K562 (cell line): Measurements from ENCODE around the gene CAMK2B. TPM values are rescaled to one million over a fixed set of nuclear protein-coding genes. Genes with fewer than 3 reads are reported as not detected.

Experiments used
- HIVEP1 ChIP-seq: fragments of 250-450 bp; sonication (Bioruptor Pico); IDR thresholded peaks from 2 replicates; pipeline ENCODE4 v1.4.0; 2020; ENCODE audit warnings: mild to moderate bottlenecking
- IRF2 ChIP-seq: sonication (generic); formaldehyde crosslinking; IDR thresholded peaks from 2 replicates; pipeline ENCODE4 v1.8.1; 2022; ENCODE audit warnings: mild to moderate bottlenecking, missing genetic modification reagents
- OTX1 ChIP-seq: fragments of 450-650 bp; formaldehyde crosslinking; IDR thresholded peaks from 2 replicates; pipeline ENCODE4 v1.4.0; 2022; ENCODE audit warnings: mild to moderate bottlenecking
- PTTG1 ChIP-seq: fragments of 450-650 bp; IDR thresholded peaks from 2 replicates; pipeline ENCODE4 v1.6.1; 2016; ENCODE audit warnings: low read depth, mild to moderate bottlenecking, missing genetic modification characterization, missing compliant biosample characterization
- SOX6 ChIP-seq: fragments of 450-650 bp; IDR thresholded peaks from 2 replicates; pipeline ENCODE4 v1.6.1; 2014; ENCODE audit warnings: mild to moderate bottlenecking
- TCF3 ChIP-seq: sonication (generic); formaldehyde crosslinking; IDR thresholded peaks from 2 replicates; pipeline ENCODE4 v1.4.0; 2020; ENCODE audit warnings: mild to moderate bottlenecking, missing genetic modification reagents
- ZNF41 ChIP-seq: fragments of 250-450 bp; sonication (Bioruptor Pico); conservative IDR thresholded peaks from 2 replicates; pipeline ENCODE4 v1.4.0; 2020; ENCODE audit warnings: mild to moderate bottlenecking
- polyA plus RNA-seq, 8 experiments: library from polyadenylated mRNA; depleted of rRNA in 4 of 8; stranded (reverse) in 5 of 8; unstranded in 3 of 8; fragments of >200 nt; fragmentation: Nextera tagmentation in 2 of 8; fragmentation: Illumina TruSeq in 1 of 8; extraction: Ambion mirVana in 2 of 8; extraction: Trizol in 1 of 8; gene quantifications; 2 replicates each; pipeline versions ENCODE4 v1.2.1 to v1.2.3, GENCODE V29; 2011 to 2014; ENCODE audit warnings: inconsistent platforms in 1 of 8, missing spikeins in 1 of 8
- total RNA-seq, 7 experiments: library from RNA; depleted of rRNA in 6 of 7; stranded (reverse); fragments of >200 nt in 6 of 7; fragmentation: Illumina TruSeq in 2 of 7; extraction: Trizol in 2 of 7; gene quantifications; 2 replicates each; pipeline versions ENCODE4 v1.2.1 to v1.2.3, GENCODE V29; 2011 to 2021; ENCODE audit warnings: low replicate concordance in 1 of 7
- TF ChIP-seq, protein P1 (sequence below): sonication (generic); formaldehyde crosslinking; IDR thresholded peaks from 2 replicates; pipeline ENCODE4 v1.8.0; 2023; ENCODE audit warnings: missing genetic modification reagents, mild to moderate bottlenecking, borderline replicate concordance
- TF ChIP-seq, protein P2 (sequence below): fragments of 250-450 bp; sonication (Bioruptor Pico); IDR thresholded peaks from 2 replicates; pipeline ENCODE4 v1.4.0; 2020
- TF ChIP-seq, protein P3 (sequence below): IDR thresholded peaks from 2 replicates; pipeline ENCODE4 v1.6.1; 2014; ENCODE audit warnings: antibody characterized with exemption

CAMK2B gene
- total and polyA plus RNA-seq, 9 of the 15 experiments (the other 6 are each of a cell fraction or from before 2014, with no cell fraction given), result 0.04 to 0.09 (median 0.05) TPM; not detected in 4

DNA sequence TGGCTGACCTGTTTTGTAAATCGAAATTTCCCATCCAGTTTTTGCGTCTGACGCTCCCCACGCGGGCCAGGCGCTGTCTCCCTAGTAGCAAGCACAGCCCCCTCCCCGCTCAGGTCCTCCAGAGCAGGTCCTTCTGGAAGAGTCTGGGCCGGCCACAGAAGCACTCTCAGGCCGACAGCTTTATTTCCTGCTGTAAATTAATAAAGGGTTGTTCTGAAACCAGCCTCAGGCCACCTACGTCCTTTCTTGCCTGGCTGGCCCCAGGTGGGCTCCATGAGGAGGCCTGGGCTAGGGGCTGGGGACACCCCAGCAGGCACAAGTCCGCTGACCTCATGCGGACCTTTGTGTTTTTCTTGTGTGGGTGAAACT is 35.2 kb downstream of the CAMK2B start (continued):
- TF ChIP-seq, protein P1, sequence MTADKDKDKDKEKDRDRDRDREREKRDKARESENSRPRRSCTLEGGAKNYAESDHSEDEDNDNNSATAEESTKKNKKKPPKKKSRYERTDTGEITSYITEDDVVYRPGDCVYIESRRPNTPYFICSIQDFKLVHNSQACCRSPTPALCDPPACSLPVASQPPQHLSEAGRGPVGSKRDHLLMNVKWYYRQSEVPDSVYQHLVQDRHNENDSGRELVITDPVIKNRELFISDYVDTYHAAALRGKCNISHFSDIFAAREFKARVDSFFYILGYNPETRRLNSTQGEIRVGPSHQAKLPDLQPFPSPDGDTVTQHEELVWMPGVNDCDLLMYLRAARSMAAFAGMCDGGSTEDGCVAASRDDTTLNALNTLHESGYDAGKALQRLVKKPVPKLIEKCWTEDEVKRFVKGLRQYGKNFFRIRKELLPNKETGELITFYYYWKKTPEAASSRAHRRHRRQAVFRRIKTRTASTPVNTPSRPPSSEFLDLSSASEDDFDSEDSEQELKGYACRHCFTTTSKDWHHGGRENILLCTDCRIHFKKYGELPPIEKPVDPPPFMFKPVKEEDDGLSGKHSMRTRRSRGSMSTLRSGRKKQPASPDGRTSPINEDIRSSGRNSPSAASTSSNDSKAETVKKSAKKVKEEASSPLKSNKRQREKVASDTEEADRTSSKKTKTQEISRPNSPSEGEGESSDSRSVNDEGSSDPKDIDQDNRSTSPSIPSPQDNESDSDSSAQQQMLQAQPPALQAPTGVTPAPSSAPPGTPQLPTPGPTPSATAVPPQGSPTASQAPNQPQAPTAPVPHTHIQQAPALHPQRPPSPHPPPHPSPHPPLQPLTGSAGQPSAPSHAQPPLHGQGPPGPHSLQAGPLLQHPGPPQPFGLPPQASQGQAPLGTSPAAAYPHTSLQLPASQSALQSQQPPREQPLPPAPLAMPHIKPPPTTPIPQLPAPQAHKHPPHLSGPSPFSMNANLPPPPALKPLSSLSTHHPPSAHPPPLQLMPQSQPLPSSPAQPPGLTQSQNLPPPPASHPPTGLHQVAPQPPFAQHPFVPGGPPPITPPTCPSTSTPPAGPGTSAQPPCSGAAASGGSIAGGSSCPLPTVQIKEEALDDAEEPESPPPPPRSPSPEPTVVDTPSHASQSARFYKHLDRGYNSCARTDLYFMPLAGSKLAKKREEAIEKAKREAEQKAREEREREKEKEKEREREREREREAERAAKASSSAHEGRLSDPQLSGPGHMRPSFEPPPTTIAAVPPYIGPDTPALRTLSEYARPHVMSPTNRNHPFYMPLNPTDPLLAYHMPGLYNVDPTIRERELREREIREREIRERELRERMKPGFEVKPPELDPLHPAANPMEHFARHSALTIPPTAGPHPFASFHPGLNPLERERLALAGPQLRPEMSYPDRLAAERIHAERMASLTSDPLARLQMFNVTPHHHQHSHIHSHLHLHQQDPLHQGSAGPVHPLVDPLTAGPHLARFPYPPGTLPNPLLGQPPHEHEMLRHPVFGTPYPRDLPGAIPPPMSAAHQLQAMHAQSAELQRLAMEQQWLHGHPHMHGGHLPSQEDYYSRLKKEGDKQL, result no peak
- TF ChIP-seq, protein P2, sequence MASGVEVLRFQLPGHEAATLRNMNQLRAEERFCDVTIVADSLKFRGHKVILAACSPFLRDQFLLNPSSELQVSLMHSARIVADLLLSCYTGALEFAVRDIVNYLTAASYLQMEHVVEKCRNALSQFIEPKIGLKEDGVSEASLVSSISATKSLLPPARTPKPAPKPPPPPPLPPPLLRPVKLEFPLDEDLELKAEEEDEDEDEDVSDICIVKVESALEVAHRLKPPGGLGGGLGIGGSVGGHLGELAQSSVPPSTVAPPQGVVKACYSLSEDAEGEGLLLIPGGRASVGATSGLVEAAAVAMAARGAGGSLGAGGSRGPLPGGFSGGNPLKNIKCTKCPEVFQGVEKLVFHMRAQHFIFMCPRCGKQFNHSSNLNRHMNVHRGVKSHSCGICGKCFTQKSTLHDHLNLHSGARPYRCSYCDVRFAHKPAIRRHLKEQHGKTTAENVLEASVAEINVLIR (CRISPR knock-in tag), result no peak
- TF ChIP-seq HIVEP1 (CRISPR knock-in tag) (no peak), OTX1 (CRISPR knock-in tag) (no peak), IRF2 (no peak), TCF3 (no peak), ZNF41 (CRISPR knock-in tag) (no peak), PTTG1 (no peak), SOX6 (no peak)
- TF ChIP-seq, protein P3, sequence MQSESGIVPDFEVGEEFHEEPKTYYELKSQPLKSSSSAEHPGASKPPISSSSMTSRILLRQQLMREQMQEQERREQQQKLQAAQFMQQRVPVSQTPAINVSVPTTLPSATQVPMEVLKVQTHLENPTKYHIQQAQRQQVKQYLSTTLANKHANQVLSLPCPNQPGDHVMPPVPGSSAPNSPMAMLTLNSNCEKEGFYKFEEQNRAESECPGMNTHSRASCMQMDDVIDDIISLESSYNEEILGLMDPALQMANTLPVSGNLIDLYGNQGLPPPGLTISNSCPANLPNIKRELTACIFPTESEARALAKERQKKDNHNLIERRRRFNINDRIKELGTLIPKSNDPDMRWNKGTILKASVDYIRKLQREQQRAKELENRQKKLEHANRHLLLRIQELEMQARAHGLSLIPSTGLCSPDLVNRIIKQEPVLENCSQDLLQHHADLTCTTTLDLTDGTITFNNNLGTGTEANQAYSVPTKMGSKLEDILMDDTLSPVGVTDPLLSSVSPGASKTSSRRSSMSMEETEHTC, result no peak
